ENCODE measurements around the gene DOCK4. TPM values are rescaled to one million over a fixed set of nuclear protein-coding genes. Genes with fewer than 3 reads are reported as not detected.

The DOCK4 gene
- total and polyA plus RNA-seq, 2 of the 8 experiments (the other 6 are each of a cell fraction or from before 2014, with no cell fraction given) = 5.1 to 23.6 TPM

- TF ChIP-seq CHD7 (IDR thresholded peaks at IDR 0.05; ENCODE audit: insufficient replicate concordance, low read length) = no peak
- TF ChIP-seq EZH2 (IDR thresholded peaks at IDR 0.05; ENCODE audit: low read depth, low read length, severe bottlenecking) = no peak
- no peak for TF ChIP-seq SIRT6 (IDR thresholded peaks at IDR 0.05; ENCODE audit: low read length)
- no peak for TF ChIP-seq KDM1A (IDR thresholded peaks at IDR 0.05; ENCODE audit: borderline replicate concordance, low read length)
- TF ChIP-seq POU5F1 (IDR thresholded peaks at IDR 0.05; ENCODE audit: low read depth, low read length) = no peak
- no peak for TF ChIP-seq RFX5 (IDR thresholded peaks at IDR 0.05; ENCODE audit: borderline replicate concordance, low read depth, low read length)
These were observed 61.7 kb downstream of the DOCK4 start (continued) for GRCh38 chr7:112144284-112145059.

Data from H1 (cell line).